Heart left ventricle (tissue), 16 donors: ENCODE measurements around the gene GATAD2B. TPM values are rescaled to one million over a fixed set of nuclear protein-coding genes. Genes with fewer than 3 reads are reported as not detected.
A peak's percentile ranks its signal among the peaks of the same experiment; 100 is the strongest.

ENCODE experiments used
- ATAC-seq, 4 donors: fragments of 200-7000 bp; cut with Tn5 transposase; one replicate each; pipeline ENCODE4 v1.9.1; 2020 to 2022; ENCODE audit warnings: moderate library complexity in 4 of 4, mild to moderate bottlenecking in 3 of 4, moderate number of reproducible peaks in 1 of 4
- DNase-seq, 5 donors: peaks; one replicate each; pipeline ENCODE4 v3.0.0-alpha.2; 2020
- H3K27ac ChIP-seq, 12 donors: fragments of 200-600 bp; sonication (generic) in 4 of 12; one replicate each; pipeline versions ENCODE4 v1.5.0 to v1.8.0; 2016 to 2022; ENCODE audit warnings: mild to moderate bottlenecking in 2 of 12
- H3K27me3 ChIP-seq, 9 donors: fragments of 200-600 bp; sonication (generic) in 2 of 9; one replicate each; pipeline versions ENCODE4 v1.5.1 to v1.8.0; 2016 to 2022; ENCODE audit warnings: mild to moderate bottlenecking in 3 of 9
- H3K36me3 ChIP-seq, 9 donors: fragments of 200-600 bp; sonication (generic) in 2 of 9; one replicate each; pipeline versions ENCODE4 v1.5.0 to v1.8.0; 2018 to 2022; ENCODE audit warnings: mild to moderate bottlenecking in 2 of 9
- H3K4me1 ChIP-seq, 12 donors: fragments of 200-600 bp; sonication (generic) in 4 of 12; one replicate each; pipeline versions ENCODE4 v1.5.0 to v1.8.0; 2016 to 2022; ENCODE audit warnings: mild to moderate bottlenecking in 3 of 12
- H3K4me3 ChIP-seq, 12 donors: fragments of 200-600 bp; sonication (generic) in 4 of 12; one replicate each; pipeline versions ENCODE4 v1.5.0 to v1.8.0; 2017 to 2022; ENCODE audit warnings: mild to moderate bottlenecking in 9 of 12, moderate library complexity in 4 of 12
- H3K9me3 ChIP-seq, 12 donors: fragments of 200-600 bp; sonication (generic) in 4 of 12; one replicate each; pipeline versions ENCODE4 v1.5.0 to v1.8.0; 2016 to 2022; ENCODE audit warnings: mild to moderate bottlenecking in 1 of 12
- CTCF ChIP-seq, 12 donors: fragments of 200-600 bp; sonication (generic) in 4 of 12; IDR thresholded peaks; one replicate each; pipeline versions ENCODE4 v1.5.0 to v1.8.0; 2018 to 2022; ENCODE audit warnings: antibody characterized with exemption in 12 of 12, mild to moderate bottlenecking in 5 of 12
- POLR2A ChIP-seq, 2 donors: fragments of 450-650 bp; IDR thresholded peaks; one replicate each; pipeline ENCODE4 v1.6.1; 2017; ENCODE audit warnings: antibody characterized with exemption in 2 of 2, mild to moderate bottlenecking in 2 of 2, moderate library complexity in 2 of 2
- WGBS, 4 donors: extraction: QIAGEN DNeasy Blood & Tissue Kit in 2 of 4; methylation state at CpG; one replicate each; pipeline versions ENCODE4 v1.1.5 to v1.1.7; 2013 to 2018; 5-methylcytosine and 5-hydroxymethylcytosine counted together
- intact Hi-C, 10 donors: fragments of 100-400 bp; cut with DNase I; formaldehyde crosslinking; loops; one replicate each; pipeline versions ENCODE4 v1.11.1 to v1.14.2; 2022
- polyA plus RNA-seq, 2 donors: library from polyadenylated mRNA; stranded (reverse); fragments of 200-250 nt; gene quantifications; one replicate each; pipeline ENCODE4 v1.2.3, GENCODE V29; 2013
- total RNA-seq, 9 donors: library from RNA; depleted of rRNA in 2 of 9; stranded (reverse); fragments of >200 nt in 2 of 9; fragmentation: NEBNext Ultra II Directional in 3 of 9; extraction: Animal tissue kit (Norgen Biotek cat#: 25700) in 3 of 9; gene quantifications; one replicate each; pipeline versions ENCODE4 v1.1.0 to v1.2.4, GENCODE V29; 2016 to 2023
- donor health status: ischemic (EF 13 %, LVEDD 7.1; RV severe dilation, severe dysfunction).
- donor health status: healthy with polysubstance abuse.
- donor health status: DM: no; HTN: yes; CAD: no.
- donor health status: DM: no; HTN: no; CAD: no.
- donor health status: ischemic (EF 25% LVEDD 6.9; RV normal size, moderate dysfunction).
- donor health status: ischemic (EF 25% LVEDD 5.7; RV mildly dilated, moderate dysfunction).
- donor health status: healthy.
- donor health status: DM: yes; HTN: yes; CAD: no.
- donor health status: ischemic (EF 35%, LVEDD 5.7; RV mildly dilated, moderate dysfunction).
- donor health status: nonischemic (EF 11% LVEDD 7.7; RV severe dilation, severe dysfunction).
- donor health status: DM: yes; HTN: yes; CAD: no.
- donor health status: PGD.
- donor health status: ischemic (EF 29% LVEDD 5.4; RV normal size, mild dysfunction).
- donor health status: nonischemic (EF 23%, LVEDD 6.1; RV moderate dilation, normal function).

Gene GATAD2B
- total and polyA plus RNA-seq, 11 donors: 5.6 to 53.9 (median 34.5) TPM

- Histone ChIP-seq H3K4me3 (peak overlapping the region in 11 of 12 donors; percentile 57 to 84 (median 65)), H3K27ac (peak overlapping the region in 5 of 12 donors; percentile 30 to 96 (median 93)), H3K36me3 (peaks cover 0 to 9% (median 6%) of the 10 kb centered on the region in 9 donors), H3K9me3 (no peaks in the 10 kb centered on the region), H3K27me3 (no peaks in the 10 kb centered on the region), H3K4me1 (peaks cover 0 to 53% (median 27%) of the 10 kb centered on the region in 12 donors)
- no peak for ATAC-seq
- DNase-seq: no peak
- TF ChIP-seq POLR2A (IDR thresholded peaks at IDR 0.05): no peak
- intact Hi-C loops: loop anchor here in 1 of 10 donors (5.0 kb wide), 2 partner anchors 176 to 291 kb away; partner anchors contain the start of gene NPR1
- WGBS, 4 donors: 4 to 9% (median 6%) methylated on average over 11 to 13 of the region's 13 CpGs
These were observed 45.6 kb upstream of the GATAD2B start for GRCh38 chr1:153968408-153968807.

DNA sequence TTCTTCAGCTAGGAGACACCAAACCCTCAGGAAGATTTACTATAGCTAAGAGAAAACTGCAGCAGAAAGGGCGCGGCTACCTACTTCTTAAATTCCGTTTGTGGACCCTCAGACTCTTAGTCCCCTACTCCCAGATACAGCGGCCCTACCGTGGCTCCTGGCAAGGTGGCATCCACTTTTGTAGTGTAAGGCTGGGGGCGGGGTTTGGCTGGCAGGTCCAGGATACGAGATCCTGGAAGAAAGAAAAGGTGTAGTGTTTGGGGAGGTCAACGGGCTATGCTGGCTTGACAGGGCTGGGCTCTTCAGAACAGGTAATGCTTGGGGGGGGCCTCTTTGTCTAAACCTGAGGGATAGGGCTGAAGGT lies 45.2 kb upstream of the GATAD2B start:
- intact Hi-C loops: loop anchor here in 1 of 10 donors (1.0 to 5.0 kb wide), 3 partner anchors 9 to 291 kb away; partner anchors contain the start of genes JTB and NPR1
- Histone ChIP-seq H3K9me3 (no peaks in the 10 kb centered on the region), H3K4me3 (peak overlapping the region; percentile 42 to 84 (median 64)), H3K4me1 (peaks cover 0 to 53% (median 29%) of the 10 kb centered on the region in 12 donors), H3K36me3 (peaks cover 0 to 4% (median 2%) of the 10 kb centered on the region in 9 donors), H3K27ac (peak overlapping the region; percentile 87 to 99 (median 95)), H3K27me3 (no peaks in the 10 kb centered on the region)
- WGBS, 4 donors: 2 to 7% (median 3%) methylated on average over 8 of the region's 8 CpGs
- ATAC-seq (no peak), DNase-seq (peak in 1 of 5 donors; percentile 49)
- TF ChIP-seq POLR2A (IDR thresholded peaks at IDR 0.05): no peak
- TF ChIP-seq CTCF (IDR thresholded peaks at IDR 0.05): no peak

- ATAC-seq: peak; percentile 85 to 89 (median 88)
- peak; percentile 92 to 96 (median 94) for DNase-seq
- Histone ChIP-seq H3K27ac (peak within 1 kb of the TSS; percentile 87 to 99 (median 95)), H3K4me3 (peak within 1 kb of the TSS; percentile 42 to 84 (median 64)), H3K9me3 (no peaks in the 10 kb centered on the region), H3K4me1 (peaks cover 0 to 59% (median 34%) of the 10 kb centered on the region in 12 donors), H3K27me3 (no peaks in the 10 kb centered on the region), H3K36me3 (no peaks in the 10 kb centered on the region)
- TF ChIP-seq POLR2A (IDR thresholded peaks at IDR 0.05): peak in 1 of 2 donors; percentile 86
- peak; percentile 18 to 65 (median 44) for TF ChIP-seq CTCF (IDR thresholded peaks at IDR 0.05)
- WGBS, 4 donors: 0 to 1% (median 0%) methylated on average over 45 to 60 of the region's 60 CpGs
- intact Hi-C loops: loop anchor here in 1 of 10 donors (1.0 to 5.0 kb wide), 3 partner anchors 10 to 290 kb away; partner anchors contain the start of genes JTB and NPR1
These were observed 44.6 kb upstream of the GATAD2B start, which contains the start of gene CREB3L4 for GRCh38 chr1:153967107-153967999. Gene CREB3L4 (plus strand): TSS chr1:153967902. CDS start chr1:153968526, 624 bp downstream.

DNA sequence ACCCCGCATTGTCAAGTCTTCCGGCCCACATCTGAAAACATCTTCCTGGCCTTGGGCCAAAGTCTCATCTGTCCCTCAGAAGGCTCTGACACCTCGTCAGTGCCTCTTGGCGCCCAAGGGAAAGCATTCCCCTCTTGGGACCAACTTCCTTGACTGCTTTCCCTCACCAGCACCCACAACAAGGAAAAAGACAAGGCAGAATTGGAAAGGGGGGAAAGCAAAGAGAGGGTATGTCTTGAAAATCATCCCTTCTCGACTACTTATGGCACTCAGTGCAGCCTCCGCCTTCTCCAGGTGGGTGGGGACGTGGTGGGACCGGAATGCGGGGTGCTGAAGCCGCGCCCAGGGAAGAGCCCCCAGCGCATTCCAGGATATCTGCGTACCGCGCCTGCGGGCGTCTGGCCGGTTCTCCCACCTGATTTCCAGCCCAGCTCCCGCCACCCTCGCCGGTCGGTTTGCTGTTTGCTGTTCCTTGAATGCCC lies 41.1 kb upstream of the GATAD2B start:
- 1 to 2% (median 1%) methylated on average over 21 to 22 of the region's 22 CpGs for WGBS, 4 donors
- Histone ChIP-seq H3K36me3 (peaks cover 0 to 24% (median 13%) of the 10 kb centered on the region in 9 donors), H3K27me3 (no peaks in the 10 kb centered on the region), H3K4me3 (peak overlapping the region; percentile 58 to 91 (median 74)), H3K9me3 (no peaks in the 10 kb centered on the region), H3K4me1 (peaks cover 6 to 81% (median 55%) of the 10 kb centered on the region in 12 donors), H3K27ac (peak overlapping the region; percentile 87 to 99 (median 95))
- peak in 1 of 5 donors; percentile 57 for DNase-seq
- no peak for TF ChIP-seq POLR2A (IDR thresholded peaks at IDR 0.05)
- no peak for TF ChIP-seq CTCF (IDR thresholded peaks at IDR 0.05)
- intact Hi-C loops: no loop called here
- no peak for ATAC-seq
